Stimulated activated CD4-positive, alpha-beta T cell treated with anti-CD3 and anti-CD28 coated beads, Interleukin-4, amount 100 ng/mL, for 1 hour (primary cell): Measurements from ENCODE around the gene ADAMTS4.
"Not testable (repeated sequence)": the region's sequence is repeated elsewhere in the genome, so short reads cannot be mapped to it uniquely, and the experiment has no call there.

Experiments
- DNase-seq: peaks from one replicate; pipeline ENCODE4 v3.0.0-alpha.2; 2020

ADAMTS4 gene

GRCh38 chr1:161198897-161199431, at the start of gene ADAMTS4:
Gene ADAMTS4 (minus strand): TSS chr1:161199054. CDS start chr1:161198627, 427 bp downstream.
- DNase-seq, result no peak

- DNase-seq, result no peak
Measured at GRCh38 chr1:161244888-161245287, 46.0 kb upstream of the ADAMTS4 start.

GRCh38 chr1:161242313-161242712, 43.5 kb upstream of the ADAMTS4 start:
- no peak for DNase-seq

- DNase-seq, result no peak
Measured at GRCh38 chr1:161241682-161242081, 42.8 kb upstream of the ADAMTS4 start.

- no peak for DNase-seq
Measured at GRCh38 chr1:161238039-161238473, 39.2 kb upstream of the ADAMTS4 start, which contains the start of gene NR1I3. Gene NR1I3 (minus strand): TSS chr1:161238203. CDS start chr1:161236565, 1,638 bp downstream.

- DNase-seq, result no peak
Measured at GRCh38 chr1:161235957-161236775, 37.3 kb upstream of the ADAMTS4 start.

- DNase-seq, result no peak
Measured at GRCh38 chr1:161233102-161233501, 34.2 kb upstream of the ADAMTS4 start.

GRCh38 chr1:161230762-161231161, 31.9 kb upstream of the ADAMTS4 start:
- DNase-seq, result no peak

GRCh38 chr1:161229896-161230295, 31.0 kb upstream of the ADAMTS4 start:
- no peak for DNase-seq

- DNase-seq, result no peak
Measured at GRCh38 chr1:161228032-161228431, 29.2 kb upstream of the ADAMTS4 start.

GRCh38 chr1:161227196-161227871, 28.5 kb upstream of the ADAMTS4 start:
- peak; percentile 91 for DNase-seq

- no peak for DNase-seq
Measured at GRCh38 chr1:161226759-161227158, 27.9 kb upstream of the ADAMTS4 start.

- peak; percentile 8 for DNase-seq
Measured at GRCh38 chr1:161226320-161226711, 27.5 kb upstream of the ADAMTS4 start.

GRCh38 chr1:161225534-161226319, 26.9 kb upstream of the ADAMTS4 start, which contains the start of gene TOMM40L:
Gene TOMM40L (plus strand): TSS chr1:161226060. CDS start chr1:161226490, 430 bp downstream.
- DNase-seq, result peak; percentile 82

GRCh38 chr1:161225178-161225533, 26.3 kb upstream of the ADAMTS4 start:
- DNase-seq, result no peak

GRCh38 chr1:161224695-161225087, 25.8 kb upstream of the ADAMTS4 start:
- not testable (repeated sequence) for DNase-seq

GRCh38 chr1:161223805-161224694, 25.2 kb upstream of the ADAMTS4 start:
- no peak for DNase-seq

- no peak for DNase-seq
Measured at GRCh38 chr1:161222175-161223019, 23.5 kb upstream of the ADAMTS4 start.

- no peak for DNase-seq
Measured at GRCh38 chr1:161220002-161220401, 21.1 kb upstream of the ADAMTS4 start.

- no peak for DNase-seq
Measured at GRCh38 chr1:161219078-161219892, 20.4 kb upstream of the ADAMTS4 start.
